ENCODE data around the gene CHAC1. TPM values are rescaled to one million over a fixed set of nuclear protein-coding genes. Genes with fewer than 3 reads are reported as not detected.

CHAC1 gene
- total and polyA plus RNA-seq, 2 of the 13 experiments (the other 11 are each of a cell fraction or from before 2014, with no cell fraction given) = 0.44 TPM; not detected in 1

- TF ChIP-seq ZFY (CRISPR knock-in tag; IDR thresholded peaks at IDR 0.05) (peak; percentile 45; the same call in 1 of the 2 replicates), ZBTB7B (CRISPR knock-in tag; IDR thresholded peaks at IDR 0.05) (peak; percentile 28; the same call in 1 of the 2 replicates), KDM5B (CRISPR knock-in tag; IDR thresholded peaks at IDR 0.05; ENCODE audit: borderline replicate concordance) (no peak), TAF1 (CRISPR knock-in tag; IDR thresholded peaks at IDR 0.05) (peak; percentile 26; the same call in 1 of the 2 replicates), RFX1 (IDR thresholded peaks at IDR 0.05) (no peak), ZNF772 (CRISPR knock-in tag; IDR thresholded peaks at IDR 0.05) (no peak; the same call in 1 of the 2 replicates), ZNF788 (CRISPR knock-in tag; IDR thresholded peaks at IDR 0.05; ENCODE audit: borderline replicate concordance) (no peak), ZNF839 (CRISPR knock-in tag; IDR thresholded peaks at IDR 0.05; ENCODE audit: borderline replicate concordance) (no peak), RXRB (CRISPR knock-in tag; IDR thresholded peaks at IDR 0.05; ENCODE audit: borderline replicate concordance) (0 out of 2 replicates have a peak, but pooled peaks have one; percentile 30), KLF15 (CRISPR knock-in tag; IDR thresholded peaks at IDR 0.05; ENCODE audit: borderline replicate concordance) (peak; percentile 13; the same call in 1 of the 2 replicates), KAT8 (CRISPR knock-in tag; IDR thresholded peaks at IDR 0.05) (no peak)
Observed at GRCh38 chr15:40928821-40929659, 24.2 kb upstream of the CHAC1 start, which contains the start of gene DLL4 (continued).

- no peak overlapping the region for H3K27ac ChIP-seq (ENCODE audit: extremely low read length, insufficient read depth, low read length)
- H4K20me1 ChIP-seq (ENCODE audit: insufficient read depth, low read length) = no peaks in the 10 kb centered on the region
- ChIA-PET POLR2A (interaction anchor here (0.9 to 2.6 kb wide), 7 partner anchors 11 to 123 kb away, joined by 3 to 10 read pairs (median 4); partner anchors contain the start of genes DNAJC17 and ZFYVE19), CTCF (ENCODE audit: low intra/inter-chr PET ratio, low total read pairs) (interaction anchor here (0.8 to 1.0 kb wide), 2 partner anchors 26 to 93 kb away, joined by 3 read pairs; no protein-coding TSS in a partner anchor)
- WGBS (ENCODE audit: low lambda C conversion rate) = 11% methylated on average over 9 of the region's 56 CpGs
- no peaks in the 10 kb centered on the region for H3K9me3 ChIP-seq (ENCODE audit: low read length)
- H3K4me1 ChIP-seq (ENCODE audit: insufficient read depth, low read length) = peaks cover 90% of the 10 kb centered on the region
- in situ Hi-C loops (cut with HindIII; ENCODE audit: extremely low pct_ligation_motif_present, low pct_unique_long_range_greater_than_20kb) = no loop called here
- no peak overlapping the region for H2AFZ ChIP-seq (ENCODE audit: low read length)
- no peaks in the 10 kb centered on the region for H3K36me3 ChIP-seq (replicated peaks in 1 of 2; ENCODE audit: control insufficient read depth in 1 of 2, insufficient read depth in 2 of 2, low read length in 2 of 2)
- H3K27me3 ChIP-seq (ENCODE audit: control insufficient read depth in 1 of 2, insufficient read depth in 2 of 2, low read length in 2 of 2) = peaks cover 9 to 66% of the 10 kb centered on the region in 2 experiments
- DNase-seq (ENCODE audit: low spot score) (no peak), ATAC-seq (peak; percentile 38), FAIRE-seq (no peak)
- H3K79me2 ChIP-seq (ENCODE audit: insufficient read depth, low read length) = no peaks in the 10 kb centered on the region
- H3K4me2 ChIP-seq (ENCODE audit: low read depth, low read length) = peak overlapping the region; percentile 82
- peak overlapping the region; percentile 49 to 72 (median 57) for H3K4me3 ChIP-seq (replicated peaks in 1 of 3; ENCODE audit: insufficient read depth in 1 of 3, low read depth in 2 of 3, low read length in 3 of 3)
- no peak overlapping the region for H3K9ac ChIP-seq (ENCODE audit: insufficient read depth, low read depth, low read length)
- intact Hi-C loops (cut with micrococcal nuclease; ENCODE audit: unreplicated experiment) = loop anchor here (2.0 kb wide), 1 partner anchor 19 kb away; no protein-coding TSS in a partner anchor
- BruUV-seq (replicated peaks) = no TSS peak
- TF ChIP-seq MYPOP (CRISPR knock-in tag; IDR thresholded peaks at IDR 0.05) = no peak
- 0 out of 2 replicates have a peak, but pooled peaks have one; percentile 30 for TF ChIP-seq ZFY (CRISPR knock-in tag; IDR thresholded peaks at IDR 0.05)
- peak; percentile 25; the same call in 1 of the 2 replicates for TF ChIP-seq GABPB1 (CRISPR knock-in tag; IDR thresholded peaks at IDR 0.05)
- no peak; the same call in 1 of the 2 replicates for TF ChIP-seq ZNF232 (CRISPR knock-in tag; IDR thresholded peaks at IDR 0.05; ENCODE audit: borderline replicate concordance)
- no peak for TF ChIP-seq ZNF512B (CRISPR knock-in tag; IDR thresholded peaks at IDR 0.05; ENCODE audit: borderline replicate concordance)
- peak; percentile 18 for TF ChIP-seq RBM39 (IDR thresholded peaks at IDR 0.05; ENCODE audit: low read depth, low read length, poor library complexity, severe bottlenecking)
Observed at GRCh38 chr15:40929660-40930429, 23.4 kb upstream of the CHAC1 start.
